ENCODE measurements around the gene SLC12A7.

SLC12A7 gene

GRCh38 chr5:1052641-1053390 lies 59.0 kb downstream of the SLC12A7 start:
- DNase-seq (ENCODE audit: low spot score) (no peak), FAIRE-seq (no peak)

GRCh38 chr5:1052076-1052475 lies 59.8 kb downstream of the SLC12A7 start:
- no peak for DNase-seq (ENCODE audit: low spot score)
- FAIRE-seq: no peak

GRCh38 chr5:1051366-1051720 lies 60.5 kb downstream of the SLC12A7 start:
- no peak for FAIRE-seq

DNA sequence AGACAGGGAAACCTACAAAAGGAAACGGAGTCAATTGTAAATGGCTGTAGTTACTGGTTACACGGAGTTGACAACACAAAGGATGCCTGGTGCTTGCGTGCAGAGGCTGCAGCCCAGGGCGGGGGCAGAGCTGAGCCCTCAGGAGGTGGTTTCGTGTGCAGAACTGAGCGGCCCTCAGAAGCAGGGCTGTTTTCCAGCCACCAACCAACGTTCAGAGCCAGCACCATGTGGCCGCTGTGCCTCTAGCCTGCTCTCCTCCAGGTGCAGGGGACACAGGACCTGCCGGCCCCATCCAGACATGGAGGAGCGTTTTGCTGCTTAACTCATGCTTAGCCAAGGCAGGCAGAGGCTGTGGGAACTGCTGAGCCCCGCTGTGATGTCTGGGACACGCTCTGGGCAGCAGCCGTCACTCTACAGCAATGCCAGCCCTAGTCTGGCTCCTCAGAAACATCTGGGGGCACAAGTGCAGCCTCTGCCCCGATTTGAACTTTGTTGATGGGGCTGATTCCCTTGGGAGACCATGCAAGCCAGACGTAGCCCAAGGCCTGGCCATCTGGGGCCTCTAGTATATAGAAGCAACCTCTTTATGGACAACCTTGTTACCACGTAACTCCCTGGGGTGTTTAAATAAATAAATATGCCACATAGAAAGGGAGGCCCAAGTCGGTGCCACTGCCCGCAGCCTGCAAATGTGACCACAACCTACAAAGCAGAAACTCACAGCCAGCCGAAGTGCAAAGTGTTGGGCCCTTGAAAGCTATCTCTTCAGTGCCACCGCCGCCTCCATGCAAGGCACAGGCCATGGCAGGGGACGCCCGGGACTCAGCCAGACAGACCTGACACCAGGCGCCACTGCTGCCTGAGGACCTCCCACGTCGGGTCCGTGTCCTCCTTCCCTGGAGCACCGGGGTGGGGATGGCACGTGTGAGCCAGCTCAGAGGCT lies 61.2 kb downstream of the SLC12A7 start:
- no peak for DNase-seq (ENCODE audit: low spot score)
- FAIRE-seq: no peak

More at GRCh38 chr5:1051366-1051720, 60.5 kb downstream of the SLC12A7 start:
- no peak for DNase-seq (ENCODE audit: low spot score)

GRCh38 chr5:1048861-1049838 lies 62.7 kb downstream of the SLC12A7 start:
- DNase-seq (ENCODE audit: low spot score): no peak
- FAIRE-seq: no peak

DNA sequence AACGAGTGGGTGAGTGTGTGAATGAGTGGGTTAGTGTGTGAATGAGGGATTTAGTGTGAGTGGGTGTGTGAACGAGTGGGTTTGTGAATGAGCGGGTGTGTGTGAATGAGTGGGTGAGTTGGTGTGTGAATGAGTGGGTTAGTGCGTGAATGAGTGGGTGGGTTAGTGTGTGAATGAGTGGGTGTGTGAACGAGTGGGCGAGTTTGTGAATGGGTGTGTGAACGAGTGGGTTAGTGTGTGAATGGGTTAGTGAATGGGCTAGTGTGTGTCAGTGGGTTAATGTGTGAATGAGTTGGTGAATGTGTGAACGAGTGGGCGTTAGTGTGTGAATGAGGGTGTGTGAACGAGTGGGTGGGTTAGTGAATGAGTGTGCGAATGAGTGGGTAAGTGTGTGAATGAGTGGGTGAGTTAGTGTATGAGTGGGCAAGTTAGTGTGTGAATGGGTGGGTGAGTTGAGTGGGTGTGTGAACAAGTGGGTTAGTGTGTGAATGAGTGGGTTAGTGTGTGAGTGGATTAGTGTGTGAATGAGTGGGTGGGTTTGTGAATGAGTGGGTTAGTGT lies 63.6 kb downstream of the SLC12A7 start:
- DNase-seq (ENCODE audit: low spot score) (no peak), FAIRE-seq (no peak)

DNA sequence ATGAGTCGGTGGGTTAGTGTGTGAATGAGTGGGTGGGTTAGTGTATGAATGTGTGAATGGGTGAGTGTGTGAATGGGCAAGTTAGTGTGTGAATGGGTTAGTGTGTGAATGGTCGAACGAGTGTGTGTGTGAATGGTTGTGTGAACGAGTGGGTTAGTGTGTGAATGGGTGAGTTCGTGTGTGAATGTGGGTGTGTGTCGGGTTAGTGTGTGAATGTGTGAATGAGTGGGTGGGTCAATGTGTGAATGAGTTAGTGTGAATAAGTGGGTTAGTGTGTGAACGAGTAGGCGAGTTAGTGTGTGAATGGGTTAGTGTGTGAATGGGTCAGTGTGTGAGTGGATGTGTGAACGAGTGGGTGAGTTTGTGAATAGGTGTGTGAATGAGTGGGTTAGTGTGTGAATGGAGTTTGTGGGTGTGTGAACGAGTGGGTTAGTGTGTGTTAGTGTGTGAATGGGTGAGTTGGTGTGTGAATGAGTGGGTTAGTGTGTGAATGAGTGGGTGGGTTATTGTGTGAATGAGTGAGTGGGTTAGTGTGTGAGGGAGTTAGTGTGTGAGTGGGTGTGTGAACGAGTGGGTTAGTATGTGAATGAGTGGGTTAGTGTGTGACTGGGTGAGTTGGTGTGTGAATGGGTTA lies 64.4 kb downstream of the SLC12A7 start:
- FAIRE-seq: no peak

GRCh38 chr5:1045960-1046560 lies 65.8 kb downstream of the SLC12A7 start:
- DNase-seq (ENCODE audit: low spot score) (no peak), FAIRE-seq (no peak)

More for the DNA sequence above, 64.4 kb downstream of the SLC12A7 start:
- DNase-seq (ENCODE audit: low spot score): no peak

- DNase-seq (ENCODE audit: low spot score) (no peak), FAIRE-seq (no peak)
These were observed 67.7 kb downstream of the SLC12A7 start for GRCh38 chr5:1044117-1044516.

DNA sequence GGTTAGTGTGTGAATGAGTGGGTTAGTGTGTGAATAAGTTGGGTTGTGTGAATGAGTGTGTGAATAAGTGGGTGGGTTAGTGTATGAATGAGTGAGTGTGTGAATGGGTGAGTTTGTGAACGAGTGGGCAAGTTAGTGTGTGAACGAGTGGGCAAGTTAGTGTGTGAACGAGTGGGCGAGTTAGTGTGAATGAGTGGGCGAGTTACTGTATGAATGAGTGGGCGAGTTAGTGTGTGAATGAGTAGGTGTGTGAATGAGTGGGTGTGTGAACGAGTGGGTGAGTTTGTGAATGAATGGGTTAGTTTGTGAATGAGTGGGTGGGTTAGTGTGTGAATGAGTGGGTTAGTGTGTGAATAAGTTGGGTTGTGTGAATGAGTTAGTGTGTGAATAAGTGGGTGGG lies 68.5 kb downstream of the SLC12A7 start:
- DNase-seq (ENCODE audit: low spot score): no peak
- no peak for FAIRE-seq

GRCh38 chr5:1042626-1043025 lies 69.2 kb downstream of the SLC12A7 start:
- no peak for FAIRE-seq
- no peak for DNase-seq (ENCODE audit: low spot score)

GRCh38 chr5:1041225-1042143 lies 70.4 kb downstream of the SLC12A7 start:
- no peak for FAIRE-seq
- peak; percentile 15 for DNase-seq (ENCODE audit: low spot score)

DNA sequence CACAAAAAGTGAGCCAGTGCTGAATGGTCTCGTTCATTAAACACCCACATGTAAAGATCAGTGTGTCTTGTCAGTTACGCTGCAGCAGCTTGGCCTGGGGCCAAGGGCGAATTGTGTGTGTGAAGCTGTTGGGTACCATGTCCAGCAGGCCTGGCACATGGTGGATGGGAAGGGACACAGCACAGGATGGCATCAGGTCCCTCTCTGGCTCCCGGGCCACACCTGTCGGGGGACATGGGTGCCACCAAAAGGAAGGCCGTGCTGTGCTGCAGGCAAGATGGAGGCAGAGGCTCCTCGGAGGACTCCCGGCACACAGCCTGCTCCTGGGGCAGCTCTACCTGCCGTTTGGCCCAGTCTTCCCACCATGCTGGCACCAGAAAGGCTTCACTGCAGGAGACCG lies 71.3 kb downstream of the SLC12A7 start:
- DNase-seq (ENCODE audit: low spot score): no peak
- no peak for FAIRE-seq

- no peak for FAIRE-seq
- no peak for DNase-seq (ENCODE audit: low spot score)
These were observed 72.1 kb downstream of the SLC12A7 start for GRCh38 chr5:1039706-1040260.

DNA sequence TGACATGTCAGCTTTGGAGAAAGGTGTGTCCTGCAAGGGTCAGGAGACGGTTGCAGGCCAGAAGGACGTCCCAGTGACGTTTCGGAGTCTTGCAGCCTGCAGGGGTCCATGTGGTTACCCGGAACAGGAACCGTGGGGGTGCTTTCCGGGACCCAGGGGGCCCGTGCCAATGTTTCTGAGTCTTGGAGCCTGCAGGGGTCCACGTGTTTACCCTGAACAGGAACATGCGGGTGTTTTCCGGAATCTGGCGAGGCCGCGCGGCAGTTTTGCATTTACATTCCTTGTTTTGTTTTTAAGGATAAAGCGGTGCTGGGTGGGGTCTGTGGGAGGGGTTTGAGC lies 72.7 kb downstream of the SLC12A7 start:
- no peak for DNase-seq (ENCODE audit: low spot score)
- FAIRE-seq: no peak

DNA sequence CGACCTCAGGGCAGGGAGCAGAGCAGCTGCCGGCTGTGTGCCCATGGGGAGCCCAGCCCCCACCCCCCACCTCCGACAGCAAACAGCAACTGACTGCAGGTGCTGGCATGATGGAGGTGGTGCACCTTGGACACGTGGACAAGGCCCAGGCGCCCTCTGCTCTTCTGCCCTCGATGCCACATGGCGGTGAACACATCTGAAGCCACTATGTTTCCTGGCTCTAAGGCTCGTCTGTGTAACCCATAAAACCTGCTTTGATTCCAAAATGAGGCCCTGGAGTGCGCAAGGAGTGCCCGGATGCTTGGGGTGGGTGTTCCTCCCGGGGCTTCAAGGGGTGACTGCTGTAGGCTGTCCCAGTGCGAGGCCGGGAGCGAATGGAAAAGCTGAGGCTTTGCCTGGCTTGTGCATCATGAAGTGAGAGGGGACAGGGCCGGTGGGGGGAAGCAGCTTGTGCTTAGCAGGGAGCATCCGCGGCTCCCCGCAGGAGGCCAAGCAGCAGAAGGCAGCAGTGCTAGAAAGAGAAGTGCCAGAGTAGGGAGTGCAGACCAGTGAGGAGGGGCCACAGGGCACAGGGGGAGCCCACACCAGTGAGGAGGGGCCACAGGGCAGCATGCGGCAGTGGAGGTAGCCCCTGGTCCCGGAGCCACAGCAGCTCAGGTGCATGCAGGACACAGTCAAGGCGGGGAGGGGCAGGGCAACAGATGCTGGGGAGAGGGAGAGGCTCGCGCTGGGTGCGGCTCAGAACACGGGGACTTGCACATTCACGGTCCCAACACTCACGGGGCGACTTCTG lies 73.2 kb downstream of the SLC12A7 start:
- FAIRE-seq (no peak), DNase-seq (ENCODE audit: low spot score) (no peak)

- DNase-seq (ENCODE audit: low spot score): no peak
- FAIRE-seq: no peak
These were observed 74.0 kb downstream of the SLC12A7 start for GRCh38 chr5:1037671-1038416.
